Activated gamma-delta T cell treated with Interleukin-2 at 50 U/mL for 16 hours (primary cell): ENCODE measurements around the gene TGFBR3.

Source experiments
- DNase-seq: peaks from one replicate; pipeline ENCODE4 v3.0.0-alpha.2; 2020

Gene TGFBR3

GRCh38 chr1:91796390-91796654, 89.6 kb downstream of the TGFBR3 start:
- DNase-seq: no peak

- no peak for DNase-seq
These were observed 90.2 kb downstream of the TGFBR3 start for GRCh38 chr1:91795591-91796389.

GRCh38 chr1:91793877-91794276, 92.1 kb downstream of the TGFBR3 start:
- DNase-seq: no peak

- no peak for DNase-seq
These were observed 92.8 kb downstream of the TGFBR3 start for GRCh38 chr1:91793189-91793588.

- DNase-seq: no peak
These were observed 93.4 kb downstream of the TGFBR3 start for GRCh38 chr1:91792489-91793071.

GRCh38 chr1:91791691-91792488, 94.1 kb downstream of the TGFBR3 start:
- peak; percentile 9 for DNase-seq

GRCh38 chr1:91791103-91791502, 94.8 kb downstream of the TGFBR3 start:
- no peak for DNase-seq

- no peak for DNase-seq
These were observed 95.6 kb downstream of the TGFBR3 start for GRCh38 chr1:91790392-91790791.

GRCh38 chr1:91789273-91789997, 96.5 kb downstream of the TGFBR3 start:
- DNase-seq: no peak

- no peak for DNase-seq
These were observed 98.0 kb downstream of the TGFBR3 start for GRCh38 chr1:91787919-91788318.

- no peak for DNase-seq
These were observed 101.3 kb downstream of the TGFBR3 start for GRCh38 chr1:91784616-91785015.

- no peak for DNase-seq
These were observed 101.8 kb downstream of the TGFBR3 start for GRCh38 chr1:91784191-91784590.

- DNase-seq: no peak
These were observed 102.4 kb downstream of the TGFBR3 start for GRCh38 chr1:91783423-91784170.

GRCh38 chr1:91781901-91782622, 103.9 kb downstream of the TGFBR3 start:
- DNase-seq: no peak

GRCh38 chr1:91781371-91781825, 104.6 kb downstream of the TGFBR3 start:
- DNase-seq: no peak

GRCh38 chr1:91779548-91780021, 106.4 kb downstream of the TGFBR3 start:
- DNase-seq: no peak

GRCh38 chr1:91778964-91779363, 107.0 kb downstream of the TGFBR3 start:
- no peak for DNase-seq

- DNase-seq: no peak
These were observed 108.2 kb downstream of the TGFBR3 start for GRCh38 chr1:91777630-91778300.

- no peak for DNase-seq
These were observed 108.8 kb downstream of the TGFBR3 start for GRCh38 chr1:91777196-91777595.

GRCh38 chr1:91776068-91776794, 109.7 kb downstream of the TGFBR3 start:
- no peak for DNase-seq
